HG02970 (cell line): ENCODE measurements around the gene IGHMBP2.

Experiments
- ATAC-seq: cut with Tn5 transposase; IDR thresholded peaks from one replicate; pipeline ENCODE4 v1.9.1; 2021; ENCODE audit warnings: mild to moderate bottlenecking, moderate library complexity, moderate number of reproducible peaks; ENCODE audit not compliant: unreplicated experiment, low FRiP score

The IGHMBP2 gene

GRCh38 chr11:68925611-68926010 is 21.9 kb downstream of the IGHMBP2 start:
- ATAC-seq = no peak

DNA sequence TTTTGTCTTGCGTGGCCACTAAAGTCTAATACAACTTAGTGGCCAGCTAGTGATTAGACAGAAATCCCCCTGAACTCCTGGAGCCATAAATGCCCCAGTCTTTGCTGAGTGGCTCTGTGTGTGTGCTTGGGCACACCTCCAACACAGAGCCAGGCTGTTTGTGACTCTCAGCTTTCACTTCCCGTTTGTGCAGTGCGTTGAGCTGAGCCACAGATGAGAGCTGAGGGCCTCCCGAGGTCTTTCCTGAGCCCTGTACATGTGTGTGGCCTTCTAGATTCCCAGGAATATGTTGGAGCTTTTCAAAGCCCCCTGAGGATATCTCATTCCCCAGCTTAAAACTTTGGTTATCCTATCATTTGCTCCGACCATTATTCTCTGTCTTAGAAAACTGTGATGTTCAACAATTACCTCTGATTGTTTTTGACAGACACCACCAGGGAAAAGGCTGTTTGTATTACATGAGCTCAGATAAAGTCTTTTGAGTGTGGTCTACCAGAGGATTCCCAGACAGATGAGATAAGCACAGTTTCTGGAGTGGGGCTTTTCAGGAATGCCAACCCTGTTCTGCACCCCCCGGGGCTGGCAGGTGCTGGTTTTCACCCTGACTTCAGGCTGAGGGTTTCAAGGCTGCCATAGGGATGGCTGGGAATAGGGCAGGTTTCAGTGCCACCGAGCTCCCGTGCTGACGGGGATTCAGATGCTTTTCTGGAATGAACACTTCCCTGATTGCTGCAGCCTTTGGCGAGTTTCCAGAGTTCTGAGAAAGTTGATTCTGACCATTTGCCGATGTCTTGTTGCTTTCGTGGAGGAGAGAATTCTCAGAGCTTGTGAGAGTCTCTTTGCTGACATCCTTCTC is 23.8 kb downstream of the IGHMBP2 start:
- ATAC-seq = no peak

GRCh38 chr11:68928136-68928880 is 24.6 kb downstream of the IGHMBP2 start:
- ATAC-seq = no peak

DNA sequence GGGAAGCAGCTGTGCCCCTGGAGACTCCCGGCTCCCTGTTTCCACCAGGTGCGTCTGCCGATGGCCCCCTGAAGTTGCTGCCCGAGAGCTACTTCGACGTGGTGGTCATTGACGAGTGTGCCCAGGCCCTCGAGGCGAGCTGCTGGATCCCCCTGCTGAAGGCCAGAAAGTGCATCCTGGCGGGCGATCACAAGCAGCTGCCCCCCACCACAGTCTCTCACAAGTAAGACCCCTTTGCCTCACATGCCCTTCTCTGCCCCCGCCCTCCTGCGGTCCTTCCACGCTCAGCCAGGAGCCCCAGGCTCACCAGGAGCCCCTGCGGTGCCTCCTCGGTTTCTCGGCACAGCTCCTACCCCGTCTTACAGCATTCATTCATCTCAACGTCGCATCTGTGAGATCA is 25.4 kb downstream of the IGHMBP2 start:
- no peak for ATAC-seq

DNA sequence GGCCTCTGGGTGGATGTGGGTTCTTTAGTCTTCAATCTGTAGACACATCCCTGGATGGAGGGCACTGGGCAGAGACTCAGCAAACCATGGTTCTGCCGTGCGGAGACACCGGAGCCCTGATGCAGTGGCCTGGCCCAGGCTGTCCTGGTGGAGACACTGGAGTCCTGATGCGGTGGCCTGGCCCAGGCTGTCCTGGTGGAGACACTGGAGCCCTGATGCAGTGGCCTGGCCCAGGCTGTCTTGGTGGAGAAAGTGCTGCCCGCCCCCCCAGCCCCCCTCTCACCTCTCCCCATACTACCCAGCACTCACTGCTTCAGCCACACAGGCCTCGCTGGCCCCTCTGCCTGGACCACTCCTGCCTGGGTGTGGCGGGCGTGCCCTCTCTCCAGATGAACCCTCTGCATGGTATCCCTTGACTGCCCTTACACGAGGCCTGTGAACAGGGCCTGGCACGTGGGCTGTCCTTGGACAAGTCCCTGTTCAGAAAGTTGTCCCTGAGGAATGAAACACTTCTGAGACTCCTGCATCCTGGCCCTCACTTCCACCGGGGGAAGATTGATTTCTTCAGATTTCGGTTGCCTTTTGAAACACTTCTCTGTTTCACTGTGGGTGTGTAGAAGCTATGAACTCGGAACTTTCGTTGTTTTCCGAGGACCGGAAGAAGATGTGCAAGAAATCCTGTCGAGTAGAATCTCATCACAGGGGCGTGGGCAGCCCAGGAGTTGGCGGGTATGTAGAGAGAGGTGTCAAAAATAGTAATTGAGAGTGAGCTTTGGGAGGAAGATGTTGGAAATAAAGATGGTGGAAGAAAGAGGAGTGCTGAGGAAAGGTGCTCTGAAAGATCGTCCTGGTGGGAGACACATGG is 26.2 kb downstream of the IGHMBP2 start:
- ATAC-seq = no peak

DNA sequence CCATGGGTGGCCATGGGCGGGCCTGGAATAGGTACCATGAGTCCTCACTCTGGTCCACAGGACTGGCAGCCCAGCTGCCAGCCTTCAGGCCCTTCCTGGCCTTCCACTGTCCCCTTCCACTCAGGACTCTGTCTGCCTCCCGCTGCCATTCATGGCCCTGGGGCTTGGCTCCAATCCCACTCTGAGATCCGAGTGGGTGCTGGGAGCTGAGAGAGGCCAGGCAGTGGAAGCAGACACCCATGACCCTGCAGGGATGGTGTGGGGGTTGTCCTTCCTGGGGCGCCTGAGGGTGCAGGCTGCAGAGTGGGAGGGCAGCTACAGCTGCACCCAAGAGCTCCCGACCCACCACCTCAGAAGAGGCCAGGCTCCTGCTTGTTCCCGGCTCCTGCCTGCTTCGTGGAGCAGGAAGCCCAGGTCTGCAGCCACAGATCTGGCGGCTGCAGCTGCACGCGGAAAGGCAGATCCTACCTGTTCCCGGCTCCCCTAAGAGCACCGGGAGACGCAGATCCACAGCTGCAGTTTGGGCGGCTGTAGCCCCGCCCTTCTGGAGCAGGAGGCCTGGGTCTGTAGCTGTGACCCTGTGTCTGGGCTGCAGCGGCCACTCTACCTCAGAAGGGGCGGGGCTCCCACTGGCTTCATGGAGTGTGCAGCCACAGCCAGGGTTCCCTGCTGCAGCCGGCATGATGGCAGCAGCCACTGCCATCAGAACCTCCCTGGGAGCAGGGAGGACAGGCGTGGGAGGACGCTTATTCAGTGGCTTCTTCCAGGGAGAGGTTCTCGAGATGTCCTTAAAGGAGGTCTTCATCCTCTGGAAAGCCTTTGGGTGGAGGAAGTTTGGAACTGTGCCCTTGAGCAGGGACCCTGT is 27.5 kb downstream of the IGHMBP2 start:
- no peak for ATAC-seq

- no peak for ATAC-seq
Measured at GRCh38 chr11:68931911-68932310, 28.2 kb downstream of the IGHMBP2 start.

- ATAC-seq = no peak
Measured at GRCh38 chr11:68932358-68932757, 28.7 kb downstream of the IGHMBP2 start.

DNA sequence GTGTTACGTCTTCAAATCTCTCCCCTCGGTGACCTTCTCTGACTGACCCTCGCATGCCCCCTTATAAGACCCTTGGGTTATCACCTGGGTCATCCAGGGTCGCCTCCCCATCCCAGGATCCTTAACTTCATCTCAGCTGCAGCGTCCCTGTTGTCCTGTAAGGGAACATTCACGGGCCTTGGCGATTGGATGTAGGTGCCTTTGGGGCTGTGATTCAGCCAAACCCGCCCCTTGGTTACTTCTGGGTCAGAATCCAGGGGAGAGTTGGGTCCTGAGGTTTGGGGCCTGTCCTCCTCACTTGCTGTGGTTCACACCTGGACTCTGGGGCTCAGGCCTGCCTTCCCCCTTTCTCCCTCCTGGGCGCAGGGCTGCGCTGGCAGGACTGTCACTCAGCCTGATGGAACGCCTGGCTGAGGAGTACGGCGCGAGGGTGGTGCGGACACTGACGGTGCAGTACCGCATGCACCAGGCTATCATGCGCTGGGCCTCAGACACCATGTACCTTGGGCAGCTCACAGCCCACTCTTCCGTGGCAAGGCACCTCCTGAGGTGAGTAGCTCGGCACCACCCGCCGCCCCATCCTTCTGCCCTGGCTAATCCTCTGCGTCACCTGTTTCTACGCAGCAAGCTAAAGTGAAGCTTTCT is 29.4 kb downstream of the IGHMBP2 start:
- no peak for ATAC-seq

GRCh38 chr11:68933605-68934320 is 30.1 kb downstream of the IGHMBP2 start:
- ATAC-seq = no peak

DNA sequence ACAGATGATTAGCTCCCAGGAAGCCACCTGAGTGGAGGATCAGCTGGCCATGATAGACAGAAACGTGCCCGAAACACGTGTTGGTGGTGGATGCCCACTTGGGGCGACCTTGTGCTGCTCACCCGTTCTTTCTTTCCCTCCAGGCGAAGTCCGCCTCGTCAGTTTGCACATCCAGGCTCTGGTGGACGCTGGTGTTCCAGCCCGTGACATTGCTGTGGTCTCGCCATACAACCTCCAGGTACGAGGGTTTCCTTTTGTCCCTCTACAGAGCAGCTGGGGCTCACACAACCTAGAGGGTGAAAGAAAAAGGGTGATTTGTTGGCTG is 30.6 kb downstream of the IGHMBP2 start:
- ATAC-seq = no peak

DNA sequence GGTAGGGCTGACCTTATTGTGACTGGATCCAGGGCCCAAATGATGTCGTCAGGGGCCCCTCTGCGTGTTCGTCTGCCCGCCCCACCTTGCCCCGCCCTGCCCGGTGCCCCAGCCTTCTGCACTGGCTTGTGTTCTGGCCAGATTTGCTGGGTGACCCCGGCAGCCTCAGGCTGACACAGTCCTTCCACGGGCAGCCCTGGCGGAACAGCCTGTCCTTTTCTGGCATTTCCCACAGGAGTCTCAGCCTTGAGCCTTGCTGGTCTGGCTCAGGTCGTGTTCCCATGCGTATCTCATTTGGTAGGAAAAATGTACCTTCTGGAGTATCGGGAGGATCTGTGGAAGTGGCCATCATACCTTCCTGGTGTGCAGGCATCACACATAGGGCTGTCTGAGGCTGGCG is 31.0 kb downstream of the IGHMBP2 start:
- ATAC-seq = no peak

DNA sequence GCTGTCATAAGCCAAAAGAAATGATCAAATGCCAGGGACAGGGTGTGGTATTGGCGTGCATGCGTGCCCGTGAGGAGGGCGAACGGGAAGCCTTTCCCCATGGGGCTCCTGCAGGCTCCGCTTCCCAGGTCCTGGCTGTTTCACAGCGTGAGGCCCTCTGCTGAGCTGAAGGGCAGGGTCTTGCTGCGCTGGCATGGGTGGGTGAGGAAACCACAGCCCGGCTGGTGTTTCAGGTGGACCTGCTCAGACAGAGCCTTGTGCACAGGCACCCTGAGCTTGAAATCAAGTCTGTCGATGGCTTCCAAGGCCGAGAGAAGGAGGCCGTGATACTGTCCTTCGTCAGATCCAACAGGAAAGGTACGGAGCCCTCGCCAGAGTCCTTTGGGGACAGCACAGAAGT is 31.4 kb downstream of the IGHMBP2 start:
- ATAC-seq = no peak

GRCh38 chr11:68935516-68936357 is 32.0 kb downstream of the IGHMBP2 start:
- ATAC-seq = no peak

- no peak for ATAC-seq
Measured at GRCh38 chr11:68936358-68936636, 32.6 kb downstream of the IGHMBP2 start.

DNA sequence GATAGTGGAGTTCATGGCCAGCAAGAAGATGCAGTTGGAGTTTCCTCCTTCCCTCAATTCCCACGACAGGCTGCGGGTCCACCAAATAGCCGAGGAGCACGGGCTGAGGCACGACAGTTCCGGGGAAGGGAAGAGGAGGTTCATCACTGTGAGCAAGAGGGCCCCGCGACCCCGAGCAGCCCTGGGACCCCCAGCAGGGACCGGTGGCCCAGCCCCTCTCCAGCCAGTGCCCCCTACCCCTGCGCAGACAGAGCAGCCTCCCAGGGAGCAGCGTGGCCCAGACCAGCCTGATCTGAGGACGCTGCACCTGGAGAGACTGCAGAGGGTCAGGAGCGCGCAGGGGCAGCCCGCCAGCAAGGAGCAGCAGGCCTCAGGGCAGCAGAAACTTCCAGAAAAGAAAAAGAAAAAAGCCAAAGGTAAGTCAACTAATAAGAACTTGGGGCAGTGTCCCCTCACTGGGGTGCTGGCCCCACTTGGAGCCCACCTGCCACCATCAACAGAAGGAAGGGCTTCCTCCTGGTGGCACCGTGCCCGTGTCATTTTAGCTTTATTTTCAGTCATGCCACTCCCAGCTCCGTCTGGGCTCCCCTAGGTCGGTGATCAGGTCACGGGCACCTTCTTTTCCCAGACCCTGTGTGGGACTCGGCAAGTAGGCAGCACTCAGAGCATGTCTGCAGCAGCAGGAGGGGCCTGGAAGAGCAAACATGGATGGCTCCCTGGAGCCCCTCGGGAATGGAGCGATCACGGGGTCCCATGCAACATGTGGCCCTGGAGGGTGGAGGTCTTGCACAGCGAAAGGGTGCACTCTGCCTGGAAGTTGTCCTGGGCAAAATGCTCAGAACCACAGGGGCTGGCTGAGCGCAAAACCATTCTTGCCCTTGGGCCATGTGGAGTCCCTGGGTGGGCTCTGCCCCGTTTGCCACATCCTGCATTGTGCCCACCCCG is 33.3 kb downstream of the IGHMBP2 start:
- ATAC-seq = no peak

- no peak for ATAC-seq
Measured at GRCh38 chr11:68938088-68938487, 34.4 kb downstream of the IGHMBP2 start.
